HG03095 (cell line): ENCODE data around the gene ADAMTS12.

ENCODE experiments used
- ATAC-seq: cut with Tn5 transposase; IDR thresholded peaks from one replicate; pipeline ENCODE4 v1.9.1; 2021; ENCODE audit warnings: moderate library complexity; ENCODE audit not compliant: unreplicated experiment

ADAMTS12 gene

DNA sequence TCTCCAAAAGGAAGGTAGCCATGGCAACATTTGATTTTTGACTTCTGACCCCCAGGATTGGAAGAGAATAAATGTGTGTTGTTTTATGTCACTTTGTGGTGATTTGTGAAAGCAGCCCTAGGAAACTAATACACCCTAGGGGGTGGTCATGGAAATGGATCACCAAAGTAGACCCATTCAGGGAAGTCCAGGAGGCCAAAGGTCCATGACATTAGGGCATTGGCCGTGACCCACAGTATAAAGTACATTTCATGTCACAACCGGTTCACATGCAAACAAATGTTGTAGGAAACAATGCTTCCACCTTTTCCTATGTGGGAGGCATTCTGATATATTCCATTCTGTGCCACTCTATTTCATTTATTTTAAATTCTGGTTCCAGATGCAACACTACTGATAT is 128.4 kb downstream of the ADAMTS12 start:
- no peak for ATAC-seq

GRCh38 chr5:33762859-33763258 is 128.9 kb downstream of the ADAMTS12 start:
- ATAC-seq: no peak

DNA sequence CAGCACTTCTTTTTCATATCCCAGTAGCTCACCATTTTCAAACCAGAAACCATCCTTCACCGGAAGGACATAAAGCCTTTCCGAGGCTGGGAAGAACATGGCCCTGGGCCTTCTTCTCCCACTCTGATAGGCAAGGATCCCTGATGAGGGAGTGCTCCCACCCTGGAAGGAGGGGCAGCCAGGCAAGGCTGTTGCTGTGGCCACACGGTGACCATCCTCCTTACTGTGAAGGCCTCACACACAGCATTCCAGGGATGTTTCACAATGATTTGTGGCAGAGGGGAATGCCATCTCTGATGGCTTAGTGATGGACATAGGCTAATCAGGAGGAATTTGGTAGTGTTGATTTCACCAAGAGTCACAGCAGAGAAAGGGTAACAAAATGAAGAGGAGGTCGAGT is 130.7 kb downstream of the ADAMTS12 start:
- ATAC-seq: no peak

DNA sequence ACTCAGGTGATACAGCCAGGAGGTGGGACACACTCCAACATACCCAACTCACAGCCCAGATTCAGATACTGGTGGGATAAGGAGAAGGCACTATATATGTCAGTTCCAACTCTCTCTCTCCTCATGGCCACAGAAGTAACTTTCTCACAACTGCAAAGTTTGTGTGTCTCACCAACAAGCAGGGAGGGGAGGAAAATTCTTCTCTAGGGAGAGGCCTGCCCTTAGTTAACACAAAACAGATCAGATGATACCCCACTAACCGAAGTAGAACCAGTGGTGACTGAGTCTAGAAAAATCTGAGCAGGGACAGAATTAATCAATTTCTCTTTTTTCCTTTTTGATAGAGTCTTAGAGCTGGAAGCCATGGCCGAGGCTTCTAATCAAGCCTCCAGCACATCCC is 133.1 kb downstream of the ADAMTS12 start:
- no peak for ATAC-seq

GRCh38 chr5:33756491-33756890 is 135.3 kb downstream of the ADAMTS12 start:
- no peak for ATAC-seq

DNA sequence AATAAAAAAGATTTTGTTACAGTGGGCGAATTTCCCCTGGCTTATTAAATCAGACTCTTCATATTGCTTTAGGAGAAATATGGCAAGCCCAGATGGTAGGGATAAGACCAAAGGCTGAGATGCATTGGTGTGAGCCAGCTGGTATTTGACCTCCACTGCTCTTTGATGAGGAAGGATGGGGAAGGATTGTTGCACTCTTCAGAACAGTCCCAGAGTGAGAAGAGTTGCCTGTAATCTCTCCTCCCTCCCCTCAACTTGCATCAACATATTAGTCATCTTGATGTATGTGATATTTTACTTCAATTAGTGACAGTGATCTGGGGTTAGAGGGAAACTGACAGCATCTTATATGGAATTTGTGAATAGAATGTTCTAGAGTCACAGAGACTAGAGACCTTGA is 136.6 kb downstream of the ADAMTS12 start:
- ATAC-seq: no peak

GRCh38 chr5:33753704-33754103 is 138.1 kb downstream of the ADAMTS12 start:
- ATAC-seq: no peak

DNA sequence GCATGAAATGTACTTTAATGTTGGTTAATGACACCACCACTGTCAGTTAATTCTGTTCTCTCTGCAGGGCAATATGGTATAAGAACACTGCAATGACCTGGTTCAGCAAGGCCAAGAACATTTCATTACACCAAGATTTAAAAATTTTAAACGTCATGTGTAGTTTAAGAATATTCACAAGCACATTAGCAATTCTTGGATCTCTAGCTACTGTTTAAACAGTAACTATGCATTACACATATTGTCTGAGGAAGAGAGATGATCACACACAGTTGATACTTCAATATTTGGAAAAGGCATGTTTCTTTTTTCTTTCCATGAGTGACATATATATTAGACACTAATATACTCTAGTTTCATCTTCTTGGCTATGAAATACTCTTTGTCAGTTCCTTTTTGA is 143.0 kb downstream of the ADAMTS12 start:
- no peak for ATAC-seq

- ATAC-seq: no peak
These were observed 146.6 kb downstream of the ADAMTS12 start for GRCh38 chr5:33745101-33745770.

DNA sequence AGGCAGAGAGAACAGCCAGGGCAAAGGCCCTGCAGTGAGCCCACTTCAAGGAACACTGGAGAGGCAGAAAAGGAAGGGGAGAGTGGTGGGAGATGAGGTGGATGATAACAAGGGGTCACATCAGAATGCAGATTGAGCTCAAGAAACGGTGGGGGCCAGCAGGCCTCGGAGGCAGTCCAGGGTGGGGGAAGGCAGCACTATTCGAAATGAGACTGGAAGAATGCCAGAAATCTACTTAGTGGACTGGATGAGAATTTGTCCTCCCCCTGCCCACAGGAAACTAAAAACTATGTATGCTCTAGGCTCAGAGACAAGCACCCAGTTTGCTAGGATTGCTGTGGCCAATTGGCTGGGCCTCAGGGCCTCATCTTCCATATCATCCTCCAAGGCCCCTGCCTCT is 148.7 kb downstream of the ADAMTS12 start:
- ATAC-seq: no peak

DNA sequence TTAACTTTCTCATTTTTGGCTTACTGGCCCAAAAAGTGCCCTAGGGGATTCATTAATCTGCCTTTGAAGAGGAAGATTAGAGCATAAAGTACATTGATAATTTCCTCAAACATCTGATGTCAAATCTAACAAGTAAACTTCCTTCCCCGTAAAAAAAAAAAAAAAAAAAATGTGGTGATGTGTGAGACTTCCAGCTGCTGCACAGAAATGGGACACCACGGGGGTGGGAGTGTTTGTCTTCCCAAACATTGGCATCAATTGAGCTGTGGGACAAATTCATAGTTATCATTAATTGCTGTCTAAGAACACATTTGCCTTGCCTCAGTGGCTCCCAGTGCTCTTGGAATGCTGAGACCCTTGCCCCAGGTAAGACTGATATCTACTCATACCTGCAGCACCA is 149.6 kb downstream of the ADAMTS12 start:
- ATAC-seq: no peak

GRCh38 chr5:33738967-33739366 is 152.8 kb downstream of the ADAMTS12 start:
- no peak for ATAC-seq

- ATAC-seq: no peak
These were observed 153.7 kb downstream of the ADAMTS12 start for GRCh38 chr5:33738097-33738496.

DNA sequence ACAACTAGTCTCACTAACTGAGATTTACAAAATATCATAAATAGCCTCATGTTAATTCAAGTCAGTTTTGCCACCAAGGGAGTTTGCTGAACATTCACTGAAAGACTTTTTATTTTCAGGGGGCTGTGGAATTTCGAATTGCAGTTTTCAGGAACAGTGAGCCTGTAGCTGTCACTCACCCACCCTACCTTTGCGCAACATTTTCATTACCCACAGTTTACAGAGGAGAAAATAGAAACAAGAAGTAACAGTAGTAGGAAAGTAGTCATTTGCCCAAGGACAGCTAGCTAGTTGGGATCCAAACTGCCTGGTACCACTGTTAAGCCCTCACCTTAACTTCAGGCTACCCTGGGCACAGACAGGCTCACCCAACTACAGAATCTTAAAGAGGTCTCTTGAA is 154.1 kb downstream of the ADAMTS12 start:
- no peak for ATAC-seq

DNA sequence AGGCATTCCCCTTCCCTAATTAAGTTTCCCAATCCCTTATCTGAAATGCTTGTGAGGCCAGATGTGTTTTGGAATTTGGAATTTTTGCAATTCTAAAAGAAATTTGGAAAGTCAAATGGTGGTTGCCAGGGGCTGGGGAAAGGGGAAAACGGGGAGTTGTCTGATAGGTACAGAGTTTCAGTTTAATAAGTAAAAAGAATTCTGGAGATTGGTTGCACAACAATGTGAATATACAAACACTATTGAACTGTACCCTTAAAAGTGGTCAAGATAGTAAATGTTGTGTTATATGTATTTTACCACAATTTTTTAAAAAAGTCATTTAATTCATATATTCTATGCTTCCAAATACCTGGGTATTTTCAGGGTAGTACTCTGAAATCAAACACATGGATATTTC is 154.5 kb downstream of the ADAMTS12 start:
- no peak for ATAC-seq

GRCh38 chr5:33736510-33736909 is 155.3 kb downstream of the ADAMTS12 start:
- ATAC-seq: no peak

- no peak for ATAC-seq
These were observed 156.7 kb downstream of the ADAMTS12 start for GRCh38 chr5:33735072-33735471.

GRCh38 chr5:33734537-33734936 is 157.3 kb downstream of the ADAMTS12 start:
- no peak for ATAC-seq

DNA sequence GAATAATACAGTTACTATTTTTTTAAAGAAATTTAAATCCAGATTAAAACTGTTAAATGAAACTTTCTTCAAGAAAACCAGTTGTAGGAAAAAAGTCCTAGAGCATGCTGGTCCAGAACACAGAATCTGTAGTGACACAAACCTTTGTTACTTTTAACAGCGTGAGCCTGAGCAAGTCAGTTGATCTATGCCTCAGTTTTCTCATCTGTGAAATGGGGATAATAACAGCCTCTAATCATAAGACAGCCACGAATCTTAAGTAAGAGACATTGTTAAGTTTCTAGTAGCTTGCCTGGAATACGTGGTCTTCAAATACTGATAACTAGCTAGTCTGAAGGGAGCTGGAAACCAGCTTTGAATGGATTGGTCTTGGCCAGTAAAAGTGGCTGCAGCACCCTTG is 158.6 kb downstream of the ADAMTS12 start:
- no peak for ATAC-seq

GRCh38 chr5:33726422-33727165 is 165.2 kb downstream of the ADAMTS12 start:
- ATAC-seq: no peak

- no peak for ATAC-seq
These were observed 166.0 kb downstream of the ADAMTS12 start for GRCh38 chr5:33725806-33726205.

- ATAC-seq: no peak
These were observed 170.1 kb downstream of the ADAMTS12 start for GRCh38 chr5:33721491-33722200.
